ENCODE measurements around the gene NPPA. TPM values are rescaled to one million over a fixed set of nuclear protein-coding genes. Genes with fewer than 3 reads are reported as not detected.
"Not testable (repeated sequence)": the region's sequence is repeated elsewhere in the genome, so short reads cannot be mapped to it uniquely, and the experiment has no call there.

The NPPA gene
- total RNA-seq, 2 experiments from 2014 or later = not detected

DNA sequence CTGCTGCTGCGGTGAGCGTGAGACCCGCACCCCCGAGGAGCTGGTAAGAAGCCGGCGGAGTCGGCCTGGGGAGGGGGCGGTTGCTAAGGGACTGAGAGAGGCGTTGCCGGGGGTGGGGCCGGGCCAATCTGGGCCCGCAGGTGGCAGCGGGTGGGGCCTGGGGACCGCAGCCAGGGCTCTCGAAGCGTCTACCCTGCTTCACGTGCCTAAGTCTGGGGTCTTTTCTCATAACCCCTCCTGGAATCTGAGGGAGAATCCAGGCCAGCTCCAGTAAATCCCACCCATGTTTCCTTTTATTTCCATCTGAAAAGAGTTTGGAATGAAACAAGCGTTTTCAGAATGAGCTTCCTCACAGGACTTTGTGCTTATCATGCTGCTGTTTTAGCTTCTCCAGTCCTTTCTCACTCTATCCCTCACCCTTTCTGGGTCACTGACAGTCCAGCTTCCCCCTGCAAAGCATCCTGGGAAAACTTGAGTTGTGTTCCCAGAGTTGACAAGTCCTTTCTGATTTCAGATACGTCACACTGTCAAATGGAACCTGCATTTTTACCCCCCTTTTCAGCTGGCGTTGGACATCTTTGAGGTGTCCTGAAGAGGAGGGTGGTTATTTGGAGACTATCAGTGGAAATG, 41.2 kb downstream of the NPPA start:
- CTCF ChIA-PET = interaction anchor here (1.5 to 2.1 kb wide), 5 partner anchors 21 to 101 kb away, joined by 3 to 7 read pairs (median 5); no protein-coding TSS in a partner anchor
- POLR2A ChIA-PET = interaction anchor here (0.5 to 6.5 kb wide), 9 partner anchors 18 to 718 kb away, joined by 3 to 123 read pairs (median 3); partner anchors contain the start of gene MFN2
- peak overlapping the region; percentile 89 for H3K27ac Mint-ChIP-seq
- peak; percentile 37 for ATAC-seq
- no peaks in the 10 kb centered on the region for H3K27me3 Mint-ChIP-seq
- peak overlapping the region; percentile 90 for H3K4me3 Mint-ChIP-seq
- TF ChIP-seq, protein P1, sequence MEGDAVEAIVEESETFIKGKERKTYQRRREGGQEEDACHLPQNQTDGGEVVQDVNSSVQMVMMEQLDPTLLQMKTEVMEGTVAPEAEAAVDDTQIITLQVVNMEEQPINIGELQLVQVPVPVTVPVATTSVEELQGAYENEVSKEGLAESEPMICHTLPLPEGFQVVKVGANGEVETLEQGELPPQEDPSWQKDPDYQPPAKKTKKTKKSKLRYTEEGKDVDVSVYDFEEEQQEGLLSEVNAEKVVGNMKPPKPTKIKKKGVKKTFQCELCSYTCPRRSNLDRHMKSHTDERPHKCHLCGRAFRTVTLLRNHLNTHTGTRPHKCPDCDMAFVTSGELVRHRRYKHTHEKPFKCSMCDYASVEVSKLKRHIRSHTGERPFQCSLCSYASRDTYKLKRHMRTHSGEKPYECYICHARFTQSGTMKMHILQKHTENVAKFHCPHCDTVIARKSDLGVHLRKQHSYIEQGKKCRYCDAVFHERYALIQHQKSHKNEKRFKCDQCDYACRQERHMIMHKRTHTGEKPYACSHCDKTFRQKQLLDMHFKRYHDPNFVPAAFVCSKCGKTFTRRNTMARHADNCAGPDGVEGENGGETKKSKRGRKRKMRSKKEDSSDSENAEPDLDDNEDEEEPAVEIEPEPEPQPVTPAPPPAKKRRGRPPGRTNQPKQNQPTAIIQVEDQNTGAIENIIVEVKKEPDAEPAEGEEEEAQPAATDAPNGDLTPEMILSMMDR (IDR thresholded peaks at IDR 0.05) = no peak
- no peaks in the 10 kb centered on the region for H3K9me3 Mint-ChIP-seq
- no peak for DNase-seq
- H3K36me3 Mint-ChIP-seq (ENCODE audit: low read depth) = peaks cover 11% of the 10 kb centered on the region
- intact Hi-C loops (cut with micrococcal nuclease) = no loop called here
- H3K4me1 Mint-ChIP-seq (ENCODE audit: low read depth) = peaks cover 52% of the 10 kb centered on the region

DNA sequence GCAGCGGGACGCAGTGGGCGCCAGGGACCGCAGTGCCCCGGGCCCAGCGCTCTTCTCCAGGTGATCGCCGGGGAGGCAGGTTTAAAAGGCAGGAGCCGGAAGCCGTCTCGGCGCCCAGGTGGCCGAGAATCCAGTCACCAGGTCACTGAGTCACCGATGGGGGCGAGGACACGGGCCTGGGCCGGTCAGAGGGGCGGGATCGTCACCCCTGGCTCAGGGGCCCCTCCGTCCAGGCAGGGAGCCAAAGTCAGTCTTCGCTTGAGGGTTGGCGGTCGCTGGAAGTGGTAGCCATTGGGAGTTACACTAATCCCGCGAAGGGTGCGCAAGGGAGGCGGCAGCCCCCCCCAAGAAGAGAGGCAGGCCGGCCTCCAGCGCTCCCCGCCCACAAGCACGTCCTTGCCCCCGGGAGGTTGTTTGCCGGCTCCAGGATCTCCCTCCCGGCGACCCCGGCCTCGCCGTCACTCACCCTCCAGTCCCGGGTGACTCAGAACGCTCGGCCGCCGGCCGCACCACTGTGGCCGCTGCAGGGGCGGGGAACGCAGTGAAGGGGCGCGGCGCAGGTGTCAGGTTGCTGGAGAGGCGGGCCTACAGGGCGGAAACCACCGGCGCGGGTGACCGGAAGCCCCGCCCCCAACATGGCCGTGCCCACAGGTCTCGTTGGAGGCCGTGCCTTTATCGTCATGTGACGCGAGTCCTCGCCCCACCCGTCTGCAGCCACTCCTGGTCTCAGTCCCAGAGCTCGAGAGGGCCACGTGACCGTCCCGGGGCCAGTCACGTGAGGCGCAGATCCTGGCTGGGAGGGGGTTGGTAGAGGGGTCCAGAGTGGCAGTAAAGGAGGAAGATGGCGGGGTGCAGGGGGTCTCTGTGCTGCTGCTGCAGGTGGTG, 41.9 kb downstream of the NPPA start, which contains the start of the genes CLCN6 and MTHFR:
Gene CLCN6 (plus strand): TSS at position 770 of the 885 bp plus-strand sequence. CDS start 72 bp downstream, at position 842.
Gene MTHFR (minus strand): TSS at position 543 of the 885 bp plus-strand sequence. CDS start 2,848 bp downstream, outside the sequence.
- ATAC-seq (peak; percentile 88), DNase-seq (peak; percentile 99)
- Mint-ChIP-seq H3K9me3 (no peaks in the 10 kb centered on the region), H3K27me3 (no peaks in the 10 kb centered on the region), H3K27ac (peak within 1 kb of the TSS; percentile 89), H3K4me3 (peak within 1 kb of the TSS; percentile 90), H3K4me1 (ENCODE audit: low read depth) (peaks cover 55% of the 10 kb centered on the region), H3K36me3 (ENCODE audit: low read depth) (peaks cover 13% of the 10 kb centered on the region)
- TF ChIP-seq, protein P1 (IDR thresholded peaks at IDR 0.05) = no peak
- ChIA-PET POLR2A (interaction anchor here (0.6 to 6.5 kb wide), 8 partner anchors 17 to 177 kb away, joined by 3 to 123 read pairs (median 3); partner anchors contain the start of gene MFN2), CTCF (interaction anchor here (1.5 to 2.1 kb wide), 5 partner anchors 20 to 102 kb away, joined by 3 to 7 read pairs (median 5); no protein-coding TSS in a partner anchor)
- intact Hi-C loops (cut with micrococcal nuclease) = no loop called here

DNA sequence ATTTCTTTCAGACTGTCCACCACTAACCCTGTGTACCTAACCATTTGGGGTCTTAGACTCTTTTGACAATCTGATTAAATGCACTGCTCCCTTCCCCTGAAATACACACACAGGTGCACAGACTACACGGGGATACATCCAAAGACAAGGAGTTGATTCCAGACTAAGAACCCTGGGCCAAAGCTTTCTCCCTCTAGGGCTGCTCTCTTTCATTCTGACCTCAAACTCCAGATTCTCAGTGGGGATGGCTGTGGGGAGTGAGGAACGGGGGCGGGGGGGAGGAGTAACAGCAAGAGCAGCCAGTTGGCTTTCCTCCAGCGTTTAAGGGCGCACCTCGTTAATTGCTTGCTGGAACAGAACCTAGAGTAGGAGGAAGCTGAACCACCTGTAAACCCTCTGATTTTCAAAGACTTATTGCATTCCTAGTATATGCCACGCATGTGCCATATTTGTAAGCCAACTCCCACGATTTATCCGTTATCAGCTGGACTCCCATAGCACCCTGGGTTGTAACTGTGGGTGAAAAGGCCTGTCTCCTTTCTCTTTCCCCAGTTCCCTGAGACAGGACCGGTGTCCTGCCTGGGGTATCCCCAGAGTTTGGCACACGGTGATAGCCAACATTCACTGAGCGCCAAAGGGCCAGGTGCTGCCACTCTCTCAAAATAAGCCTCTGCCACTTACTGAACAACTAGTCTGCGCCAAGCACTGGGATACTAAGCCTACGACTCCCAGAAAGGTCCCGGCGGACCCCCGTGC, 42.7 kb downstream of the NPPA start:
- no peaks in the 10 kb centered on the region for H3K27me3 Mint-ChIP-seq
- H3K4me1 Mint-ChIP-seq (ENCODE audit: low read depth) = peaks cover 55% of the 10 kb centered on the region
- H3K27ac Mint-ChIP-seq = peak overlapping the region; percentile 89
- TF ChIP-seq, protein P1 (IDR thresholded peaks at IDR 0.05) = no peak
- intact Hi-C loops (cut with micrococcal nuclease) = no loop called here
- ATAC-seq (no peak), DNase-seq (peak; percentile 57)
- peak overlapping the region; percentile 90 for H3K4me3 Mint-ChIP-seq
- no peaks in the 10 kb centered on the region for H3K9me3 Mint-ChIP-seq
- H3K36me3 Mint-ChIP-seq (ENCODE audit: low read depth) = peaks cover 14% of the 10 kb centered on the region
- ChIA-PET POLR2A (interaction anchor here (0.6 to 6.5 kb wide), 5 partner anchors 14 to 127 kb away, joined by 3 to 123 read pairs (median 3); no protein-coding TSS in a partner anchor), CTCF (no interaction called here)

DNA sequence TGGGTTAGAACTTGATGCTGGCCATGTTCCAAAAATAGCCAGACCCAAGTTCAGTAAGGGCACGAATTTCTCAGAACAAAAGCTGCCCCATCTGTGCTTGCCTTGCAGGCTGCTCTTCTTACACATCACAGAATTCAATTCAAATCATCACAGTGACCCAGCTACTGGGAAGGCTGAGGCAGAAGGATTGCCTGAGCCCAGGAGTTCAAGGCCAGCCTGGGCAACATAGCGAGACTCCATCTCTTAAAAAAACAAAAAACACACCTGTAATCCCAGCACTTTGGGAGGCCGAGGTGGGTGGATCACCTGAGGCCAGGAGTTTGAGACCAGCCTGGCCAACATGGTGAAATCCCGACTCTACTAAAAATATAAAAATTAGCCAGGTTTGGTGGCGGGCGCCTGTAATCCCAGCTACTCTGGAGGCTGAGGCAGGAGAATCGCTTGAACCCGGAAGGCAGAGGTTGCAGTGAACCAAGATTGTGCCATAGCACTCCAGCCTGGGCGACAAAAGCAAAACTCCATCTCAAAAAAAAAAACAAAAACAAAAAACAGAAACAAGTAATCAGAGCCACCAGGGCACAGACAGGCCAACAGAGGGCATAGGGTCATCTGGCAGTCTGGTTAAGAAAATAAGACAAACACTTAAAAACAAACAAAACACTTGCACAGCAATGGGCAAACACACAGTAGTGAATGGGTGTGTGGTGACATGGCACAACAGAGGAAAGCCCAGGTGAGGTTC, 43.5 kb downstream of the NPPA start:
- H3K4me1 Mint-ChIP-seq (ENCODE audit: low read depth) = peaks cover 51% of the 10 kb centered on the region
- H3K27me3 Mint-ChIP-seq; intact Hi-C loops (cut with micrococcal nuclease); ATAC-seq; H3K36me3 Mint-ChIP-seq (ENCODE audit: low read depth); H3K9me3 Mint-ChIP-seq; DNase-seq: not testable (repeated sequence)
- H3K4me3 Mint-ChIP-seq = peak overlapping the region; percentile 90
- ChIA-PET POLR2A (interaction anchor here (0.6 to 6.5 kb wide), 7 partner anchors 14 to 127 kb away, joined by 3 to 123 read pairs (median 3); no protein-coding TSS in a partner anchor), CTCF (interaction anchor here (1.0 to 1.7 kb wide), 2 partner anchors 34 to 140 kb away, joined by 4 to 5 read pairs; partner anchors contain the start of gene FBXO6)
- H3K27ac Mint-ChIP-seq = peak overlapping the region; percentile 79

Data from activated CD8-positive, alpha-beta T cell treated with anti-CD3 and anti-CD28 coated beads for 36 hours (primary cell).